ENCODE results near the gene KCNQ5. TPM values are rescaled to one million over a fixed set of nuclear protein-coding genes. Genes with fewer than 3 reads are reported as not detected.

The KCNQ5 gene
- total RNA-seq, 1 donor from 2014 or later, result not detected

GRCh38 chr6:72941751-72942150, 319.9 kb downstream of the KCNQ5 start:
- H3K4me1 ChIP-seq, result no peaks in the 10 kb centered on the region
- H3K27me3 Mint-ChIP-seq (ENCODE audit: insufficient read depth, low read depth), result no peaks in the 10 kb centered on the region
- TF ChIP-seq EZH2 (IDR thresholded peaks at IDR 0.05) (no peak), EZH2phosphoT487 (IDR thresholded peaks at IDR 0.05) (no peak), CTCF (IDR thresholded peaks at IDR 0.05) (no peak)

DNA sequence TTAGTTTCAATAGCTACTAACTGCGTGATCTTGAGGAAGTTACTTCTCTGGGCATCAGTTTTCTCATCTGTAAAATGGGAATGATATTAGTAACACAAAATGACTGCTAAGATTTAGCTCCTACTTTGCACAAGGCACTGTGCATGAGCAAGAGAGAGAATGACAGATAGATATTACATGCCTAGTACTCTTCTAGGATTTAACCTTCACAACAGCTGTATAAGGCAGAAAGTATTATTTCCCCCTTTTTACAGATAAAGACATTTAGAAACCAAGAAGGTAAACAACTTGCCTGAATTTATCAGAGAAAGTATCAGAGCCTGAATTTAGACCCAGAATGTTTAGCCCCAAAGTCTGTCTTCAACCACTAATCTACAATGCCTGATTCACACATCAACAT, 321.8 kb downstream of the KCNQ5 start:
- Mint-ChIP-seq H3K9me3 (no peaks in the 10 kb centered on the region), H3K27ac (no peak overlapping the region), H3K36me3 (no peaks in the 10 kb centered on the region), H3K4me3 (no peak overlapping the region), H3K27me3 (ENCODE audit: insufficient read depth, low read depth) (no peaks in the 10 kb centered on the region), H3K4me1 (no peaks in the 10 kb centered on the region)
- H3K9me3 ChIP-seq (ENCODE audit: low read depth), result no peaks in the 10 kb centered on the region
- H3K4me2 ChIP-seq, result no peak overlapping the region
- H3K27me3 ChIP-seq, result no peaks in the 10 kb centered on the region
- TF ChIP-seq CTCF (IDR thresholded peaks at IDR 0.05) (no peak), EZH2 (IDR thresholded peaks at IDR 0.05) (no peak), EZH2phosphoT487 (IDR thresholded peaks at IDR 0.05) (no peak)
- H3K27ac ChIP-seq, result no peak overlapping the region
- no peak overlapping the region for H3K4me3 ChIP-seq
- no peak overlapping the region for H3K9ac ChIP-seq
- no peaks in the 10 kb centered on the region for H3K4me1 ChIP-seq
- H3F3A ChIP-seq (ENCODE audit: low read depth), result no peaks in the 10 kb centered on the region
- H3K79me2 ChIP-seq (ENCODE audit: low read depth), result no peaks in the 10 kb centered on the region
- DNase-seq (ENCODE audit: low spot score), result no peak
- no peaks in the 10 kb centered on the region for H4K20me1 ChIP-seq (ENCODE audit: low read depth)
- H2AFZ ChIP-seq (replicated peaks), result no peak overlapping the region
- H3K36me3 ChIP-seq, result no peaks in the 10 kb centered on the region

More at GRCh38 chr6:72941751-72942150, 319.9 kb downstream of the KCNQ5 start:
- no peaks in the 10 kb centered on the region for H3K36me3 ChIP-seq
- H3F3A ChIP-seq (ENCODE audit: low read depth), result no peaks in the 10 kb centered on the region
- DNase-seq (ENCODE audit: low spot score), result no peak
- no peak overlapping the region for H3K9ac ChIP-seq
- Mint-ChIP-seq H3K4me1 (no peaks in the 10 kb centered on the region), H3K36me3 (no peaks in the 10 kb centered on the region), H3K9me3 (no peaks in the 10 kb centered on the region), H3K4me3 (no peak overlapping the region), H3K27ac (no peak overlapping the region)
- H3K27me3 ChIP-seq, result no peaks in the 10 kb centered on the region
- no peak overlapping the region for H3K4me3 ChIP-seq
- H2AFZ ChIP-seq (replicated peaks), result no peak overlapping the region
- no peak overlapping the region for H3K27ac ChIP-seq
- no peak overlapping the region for H3K4me2 ChIP-seq
- H3K9me3 ChIP-seq (ENCODE audit: low read depth), result no peaks in the 10 kb centered on the region
- H4K20me1 ChIP-seq (ENCODE audit: low read depth), result no peaks in the 10 kb centered on the region
- H3K79me2 ChIP-seq (ENCODE audit: low read depth), result no peaks in the 10 kb centered on the region

GRCh38 chr6:72944660-72945059, 322.8 kb downstream of the KCNQ5 start:
- no peaks in the 10 kb centered on the region for H3K4me1 Mint-ChIP-seq
- H3K4me2 ChIP-seq, result no peak overlapping the region
- H2AFZ ChIP-seq (replicated peaks), result no peak overlapping the region
- no peak overlapping the region for H3K4me3 Mint-ChIP-seq
- no peak overlapping the region for H3K27ac Mint-ChIP-seq
- no peaks in the 10 kb centered on the region for H3F3A ChIP-seq (ENCODE audit: low read depth)
- H3K79me2 ChIP-seq (ENCODE audit: low read depth), result no peaks in the 10 kb centered on the region
- H3K4me1 ChIP-seq, result no peaks in the 10 kb centered on the region
- H3K9me3 ChIP-seq (ENCODE audit: low read depth), result no peaks in the 10 kb centered on the region
- no peak overlapping the region for H3K27ac ChIP-seq
- H3K9me3 Mint-ChIP-seq, result no peaks in the 10 kb centered on the region
- no peak overlapping the region for H3K9ac ChIP-seq
- H3K36me3 Mint-ChIP-seq, result no peaks in the 10 kb centered on the region
- no peak overlapping the region for H3K4me3 ChIP-seq
- no peaks in the 10 kb centered on the region for H4K20me1 ChIP-seq (ENCODE audit: low read depth)
- H3K27me3 ChIP-seq, result no peaks in the 10 kb centered on the region
- no peak for TF ChIP-seq EZH2 (IDR thresholded peaks at IDR 0.05)
- TF ChIP-seq EZH2phosphoT487 (IDR thresholded peaks at IDR 0.05), result no peak
- no peak for TF ChIP-seq CTCF (IDR thresholded peaks at IDR 0.05)
- no peaks in the 10 kb centered on the region for H3K36me3 ChIP-seq
- H3K27me3 Mint-ChIP-seq (ENCODE audit: insufficient read depth, low read depth), result no peaks in the 10 kb centered on the region
- no peak for DNase-seq (ENCODE audit: low spot score)
